Measurements from ENCODE around the gene COL19A1.

- TF ChIP-seq PRPF4 (IDR thresholded peaks at IDR 0.05; ENCODE audit: insufficient read depth, low read depth, low read length, poor library complexity, severe bottlenecking) (no peak), ZNF740 (CRISPR knock-in tag; IDR thresholded peaks at IDR 0.05) (no peak), ZNF740 (tag; IDR thresholded peaks at IDR 0.05) (no peak)
These were observed 33.8 kb upstream of the COL19A1 start for GRCh38 chr6:69832558-69832957.
